Measurements from ENCODE around the gene MRFAP1L1. TPM values are rescaled to one million over a fixed set of nuclear protein-coding genes. Genes with fewer than 3 reads are reported as not detected.

Gene MRFAP1L1
- total and polyA plus RNA-seq, 10 of the 15 experiments (the other 5 are each of a cell fraction or from before 2014, with no cell fraction given) = 30.6 to 85.1 (median 52.9) TPM

GRCh38 chr4:6699388-6699787 lies 10.3 kb downstream of the MRFAP1L1 start (continued):
- no peak for TF ChIP-seq NFXL1 (IDR thresholded peaks at IDR 0.05; ENCODE audit: borderline replicate concordance)
- no peak for TF ChIP-seq TCF3 (IDR thresholded peaks at IDR 0.05; ENCODE audit: borderline replicate concordance, insufficient read depth, low read depth, low read length)
- TF ChIP-seq WRNIP1 (IDR thresholded peaks at IDR 0.05; ENCODE audit: borderline replicate concordance, low read depth, low read length) = no peak

- in situ Hi-C loops (cut with MboI) (no loop called here), intact Hi-C loops (cut with micrococcal nuclease; ENCODE audit: unreplicated experiment) (no loop called here)
- SMC1A ChIA-PET (ENCODE audit: uncharacterized antibody, unreplicated experiment) = interaction anchor here (1.2 kb wide), 1 partner anchor 22 kb away, joined by 3 read pairs; no protein-coding TSS in a partner anchor
- no peak for ATAC-seq
- Histone ChIP-seq H2AFZ (ENCODE audit: control insufficient read depth, low read depth, low read length) (no peak overlapping the region), H3K4me2 (ENCODE audit: control insufficient read depth, insufficient read depth) (no peak overlapping the region), H3K27ac (ENCODE audit: control insufficient read depth, insufficient read depth) (no peak overlapping the region), H3K9ac (ENCODE audit: control insufficient read depth, insufficient read depth, low read length) (no peak overlapping the region), H3K36me3 (ENCODE audit: control insufficient read depth in 2 of 2, insufficient read depth in 2 of 2, low read length in 1 of 2) (no peaks in the 10 kb centered on the region; a peak in 1 of 4 replicates), H3K4me1 (ENCODE audit: control insufficient read depth, insufficient read depth, low read length) (peaks cover 5% of the 10 kb centered on the region), H3K79me2 (ENCODE audit: control insufficient read depth, insufficient read depth, low read length) (no peaks in the 10 kb centered on the region), H3K9me3 (replicated peaks; ENCODE audit: control insufficient read depth, insufficient read depth, low read length) (no peaks in the 10 kb centered on the region), H3K4me3 (no peak overlapping the region), H3K27me3 (replicated peaks in 1 of 2; ENCODE audit: control insufficient read depth in 2 of 2, insufficient read depth in 2 of 2, low read length in 1 of 2) (no peaks in the 10 kb centered on the region), H4K20me1 (ENCODE audit: control insufficient read depth, insufficient read depth) (no peaks in the 10 kb centered on the region)
- RAD21 ChIA-PET (ENCODE audit: unreplicated experiment) = no interaction called here
- no peak for FAIRE-seq
- BruUV-seq (replicated peaks) = no TSS peak
- CTCF ChIA-PET = no interaction called here
- TF ChIP-seq MTA3 (IDR thresholded peaks at IDR 0.05; ENCODE audit: borderline replicate concordance, low read length) (no peak), NRF1 (conservative IDR thresholded peaks at IDR 0.05; ENCODE audit: low read depth, low read length) (no peak), LARP7 (IDR thresholded peaks at IDR 0.05) (no peak)
- TF ChIP-seq, protein P1, sequence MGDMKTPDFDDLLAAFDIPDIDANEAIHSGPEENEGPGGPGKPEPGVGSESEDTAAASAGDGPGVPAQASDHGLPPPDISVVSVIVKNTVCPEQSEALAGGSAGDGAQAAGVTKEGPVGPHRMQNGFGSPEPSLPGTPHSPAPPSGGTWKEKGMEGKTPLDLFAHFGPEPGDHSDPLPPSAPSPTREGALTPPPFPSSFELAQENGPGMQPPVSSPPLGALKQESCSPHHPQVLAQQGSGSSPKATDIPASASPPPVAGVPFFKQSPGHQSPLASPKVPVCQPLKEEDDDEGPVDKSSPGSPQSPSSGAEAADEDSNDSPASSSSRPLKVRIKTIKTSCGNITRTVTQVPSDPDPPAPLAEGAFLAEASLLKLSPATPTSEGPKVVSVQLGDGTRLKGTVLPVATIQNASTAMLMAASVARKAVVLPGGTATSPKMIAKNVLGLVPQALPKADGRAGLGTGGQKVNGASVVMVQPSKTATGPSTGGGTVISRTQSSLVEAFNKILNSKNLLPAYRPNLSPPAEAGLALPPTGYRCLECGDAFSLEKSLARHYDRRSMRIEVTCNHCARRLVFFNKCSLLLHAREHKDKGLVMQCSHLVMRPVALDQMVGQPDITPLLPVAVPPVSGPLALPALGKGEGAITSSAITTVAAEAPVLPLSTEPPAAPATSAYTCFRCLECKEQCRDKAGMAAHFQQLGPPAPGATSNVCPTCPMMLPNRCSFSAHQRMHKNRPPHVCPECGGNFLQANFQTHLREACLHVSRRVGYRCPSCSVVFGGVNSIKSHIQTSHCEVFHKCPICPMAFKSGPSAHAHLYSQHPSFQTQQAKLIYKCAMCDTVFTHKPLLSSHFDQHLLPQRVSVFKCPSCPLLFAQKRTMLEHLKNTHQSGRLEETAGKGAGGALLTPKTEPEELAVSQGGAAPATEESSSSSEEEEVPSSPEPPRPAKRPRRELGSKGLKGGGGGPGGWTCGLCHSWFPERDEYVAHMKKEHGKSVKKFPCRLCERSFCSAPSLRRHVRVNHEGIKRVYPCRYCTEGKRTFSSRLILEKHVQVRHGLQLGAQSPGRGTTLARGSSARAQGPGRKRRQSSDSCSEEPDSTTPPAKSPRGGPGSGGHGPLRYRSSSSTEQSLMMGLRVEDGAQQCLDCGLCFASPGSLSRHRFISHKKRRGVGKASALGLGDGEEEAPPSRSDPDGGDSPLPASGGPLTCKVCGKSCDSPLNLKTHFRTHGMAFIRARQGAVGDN (IDR thresholded peaks at IDR 0.05) = no peak
- no peak for DNase-seq (ENCODE audit: low read depth, low spot score)
- POLR2A ChIA-PET = no interaction called here
- WGBS (ENCODE audit: insufficient coverage, insufficient replicate concordance, low lambda C conversion rate, missing lambda C conversion rate) = 92% methylated on average over 6 of the region's 6 CpGs
Observed at GRCh38 chr4:6697131-6697530, 12.5 kb downstream of the MRFAP1L1 start.

Data from GM12878 (cell line).